ENCODE measurements around the gene NDUFS3. TPM values are rescaled to one million over a fixed set of nuclear protein-coding genes. Genes with fewer than 3 reads are reported as not detected.
"Not testable (repeated sequence)": the region's sequence is repeated elsewhere in the genome, so short reads cannot be mapped to it uniquely, and the experiment has no call there.

Gene NDUFS3
- total RNA-seq, 4 donors from 2014 or later = 38.7 to 75.6 (median 53.2) TPM

GRCh38 chr11:47539681-47540039 is 39.2 kb upstream of the NDUFS3 start:
- H3K4me1 ChIP-seq = peaks cover 11 to 96% (median 32%) of the 10 kb centered on the region in 3 donors
- peak overlapping the region in 2 of 4 donors; percentile 0 to 41 for H3K27ac ChIP-seq
- ATAC-seq = no peak

GRCh38 chr11:47541070-47541469 is 37.8 kb upstream of the NDUFS3 start:
- Histone ChIP-seq H3K4me1 (peaks cover 11 to 91% (median 23%) of the 10 kb centered on the region in 3 donors), H3K9me3 (no peaks in the 10 kb centered on the region), H3K4me3 (no peak overlapping the region), H3K27ac (peak overlapping the region in 2 of 4 donors; percentile 41 to 44), H3K36me3 (peaks cover 0 to 6% of the 10 kb centered on the region in 2 donors), H3K27me3 (no peaks in the 10 kb centered on the region)
- ATAC-seq = no peak
- WGBS, 2 donors (ENCODE audit: low coverage in 1 of 2) = 85 to 100% methylated on average over 1 to 2 of the region's 2 CpGs
- TF ChIP-seq POLR2A (IDR thresholded peaks at IDR 0.05) = no peak
- no peak for TF ChIP-seq POLR2AphosphoS5 (IDR thresholded peaks at IDR 0.05)
- no peak for TF ChIP-seq CTCF (IDR thresholded peaks at IDR 0.05)
- no peak for TF ChIP-seq EP300 (IDR thresholded peaks at IDR 0.05)

More at GRCh38 chr11:47539681-47540039, 39.2 kb upstream of the NDUFS3 start:
- no peaks in the 10 kb centered on the region for H3K9me3 ChIP-seq
- H3K27me3 ChIP-seq = no peaks in the 10 kb centered on the region
- H3K4me3 ChIP-seq = no peak overlapping the region
- 46 to 47% methylated on average over 2 of the region's 2 CpGs for WGBS, 2 donors (ENCODE audit: low coverage in 1 of 2)
- peaks cover 0 to 6% of the 10 kb centered on the region in 2 donors for H3K36me3 ChIP-seq
- no peak for TF ChIP-seq CTCF (IDR thresholded peaks at IDR 0.05)
- TF ChIP-seq EP300 (IDR thresholded peaks at IDR 0.05) = no peak
- no peak for TF ChIP-seq POLR2AphosphoS5 (IDR thresholded peaks at IDR 0.05)
- no peak for TF ChIP-seq POLR2A (IDR thresholded peaks at IDR 0.05)

- no peak for ATAC-seq
- H3K4me1 ChIP-seq = peaks cover 8 to 89% (median 10%) of the 10 kb centered on the region in 3 donors
- no peaks in the 10 kb centered on the region for H3K9me3 ChIP-seq
- no peak overlapping the region for H3K4me3 ChIP-seq
- H3K36me3 ChIP-seq = peaks cover 0 to 3% of the 10 kb centered on the region in 2 donors
- 100% methylated on average over 6 of the region's 6 CpGs; no CpG with 5 or more reads in 1 of the 2 donors for WGBS, 2 donors (ENCODE audit: low coverage in 1 of 2)
- H3K27me3 ChIP-seq = no peaks in the 10 kb centered on the region
- TF ChIP-seq POLR2A (IDR thresholded peaks at IDR 0.05) = no peak
- TF ChIP-seq POLR2AphosphoS5 (IDR thresholded peaks at IDR 0.05) = no peak
- no peak for TF ChIP-seq CTCF (IDR thresholded peaks at IDR 0.05)
- TF ChIP-seq EP300 (IDR thresholded peaks at IDR 0.05) = no peak
- no peak overlapping the region for H3K27ac ChIP-seq
Measured at GRCh38 chr11:47545298-47545697, 33.6 kb upstream of the NDUFS3 start.

GRCh38 chr11:47546274-47546673 is 32.6 kb upstream of the NDUFS3 start:
- not testable (repeated sequence) for H3K27ac ChIP-seq, H3K27me3 ChIP-seq, H3K9me3 ChIP-seq, ATAC-seq, H3K36me3 ChIP-seq, H3K4me3 ChIP-seq
- WGBS, 2 donors (ENCODE audit: low coverage in 1 of 2) = no CpG with 5 or more reads among the region's 7 CpGs
- H3K4me1 ChIP-seq = peaks cover 4 to 89% (median 12%) of the 10 kb centered on the region in 3 donors

GRCh38 chr11:47550288-47551047 is 28.4 kb upstream of the NDUFS3 start:
- WGBS, 2 donors (ENCODE audit: low coverage in 1 of 2) = 77 to 79% methylated on average over 7 to 8 of the region's 10 CpGs
- no peak for ATAC-seq
- H3K4me3 ChIP-seq = no peak overlapping the region
- no peaks in the 10 kb centered on the region for H3K36me3 ChIP-seq
- no peaks in the 10 kb centered on the region for H3K27me3 ChIP-seq
- H3K9me3 ChIP-seq = no peaks in the 10 kb centered on the region
- H3K27ac ChIP-seq = peak overlapping the region in 2 of 4 donors; percentile 91 to 93
- H3K4me1 ChIP-seq = peaks cover 2 to 71% (median 18%) of the 10 kb centered on the region in 3 donors
- TF ChIP-seq POLR2A (IDR thresholded peaks at IDR 0.05) = no peak
- no peak for TF ChIP-seq POLR2AphosphoS5 (IDR thresholded peaks at IDR 0.05)
- no peak for TF ChIP-seq CTCF (IDR thresholded peaks at IDR 0.05)
- no peak for TF ChIP-seq EP300 (IDR thresholded peaks at IDR 0.05)
